ENCODE results near the gene GPC3.
"Not testable (repeated sequence)": the region's sequence is repeated elsewhere in the genome, so short reads cannot be mapped to it uniquely, and the experiment has no call there.

The GPC3 gene

GRCh38 chrX:133924548-133924947 lies 60.8 kb downstream of the GPC3 start:
- no peak for DNase-seq

GRCh38 chrX:133923548-133923947 lies 61.8 kb downstream of the GPC3 start:
- no peak for DNase-seq

DNA sequence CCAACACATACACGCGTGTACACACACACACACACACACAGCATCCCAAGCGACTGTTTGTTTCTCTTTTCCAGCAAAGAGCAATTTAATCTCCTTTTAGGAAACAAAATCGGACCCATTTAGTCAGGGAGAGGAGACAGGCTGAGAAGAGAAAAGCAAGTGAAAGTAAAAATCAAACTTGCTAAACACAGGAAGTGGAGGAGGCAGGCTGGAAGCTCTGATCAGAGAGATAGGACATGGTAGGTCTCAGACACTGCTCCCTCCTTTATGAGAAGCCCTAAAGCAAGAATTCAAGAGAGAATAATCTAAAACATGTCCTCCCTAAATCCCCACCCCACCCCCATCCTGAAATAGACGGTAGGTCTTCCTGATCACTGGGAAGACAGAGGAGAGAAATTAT lies 62.3 kb downstream of the GPC3 start:
- no peak for DNase-seq

DNA sequence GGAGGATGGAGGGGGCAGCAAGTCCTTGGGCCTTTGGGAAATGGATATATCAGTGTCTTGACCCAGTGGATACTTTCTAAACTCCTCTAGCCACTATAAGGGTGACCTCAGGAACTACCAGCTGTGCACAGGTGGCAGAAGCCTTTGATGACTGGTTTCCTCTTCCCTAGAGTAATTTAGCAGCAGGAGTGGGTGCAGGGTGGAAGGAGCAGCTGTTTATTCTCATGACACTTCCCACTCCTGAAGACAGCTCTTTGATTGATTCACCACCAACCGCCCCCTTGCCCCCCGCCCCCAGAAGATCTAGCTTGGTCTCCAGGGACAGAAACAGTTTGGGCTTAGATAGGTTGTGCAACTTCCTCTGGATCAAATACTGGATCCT lies 63.0 kb downstream of the GPC3 start:
- DNase-seq, result no peak

DNA sequence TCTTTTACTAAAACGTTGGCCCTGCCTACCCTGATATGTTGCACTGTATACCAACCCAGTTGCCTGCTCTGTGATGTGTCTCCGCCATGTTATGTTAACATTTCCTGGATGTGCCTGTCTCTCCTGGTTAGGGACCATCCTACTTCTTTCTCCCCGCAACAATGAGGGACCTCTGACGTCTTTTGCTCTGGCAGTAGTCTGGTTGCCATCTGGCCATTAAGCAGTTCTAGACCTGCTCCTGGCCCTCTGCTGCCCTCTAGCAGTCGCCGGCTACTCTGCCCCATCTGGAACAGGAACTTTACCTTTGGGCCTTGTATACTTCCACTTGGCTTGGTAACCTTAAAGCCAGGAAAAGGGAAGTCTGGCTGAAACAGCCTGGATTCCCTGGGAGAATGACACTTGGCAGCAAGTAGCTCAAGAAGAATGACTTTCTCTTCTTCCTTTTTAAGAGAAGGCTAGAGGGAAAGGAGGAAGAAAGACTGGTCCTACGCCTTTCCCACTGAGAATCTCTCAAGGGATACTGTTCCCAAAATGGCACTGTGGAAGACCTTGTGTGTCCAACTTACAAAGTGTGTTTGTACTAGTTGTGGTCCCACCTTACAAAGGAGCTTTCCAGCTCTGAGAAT lies 63.5 kb downstream of the GPC3 start:
- DNase-seq, result peak; percentile 16

DNA sequence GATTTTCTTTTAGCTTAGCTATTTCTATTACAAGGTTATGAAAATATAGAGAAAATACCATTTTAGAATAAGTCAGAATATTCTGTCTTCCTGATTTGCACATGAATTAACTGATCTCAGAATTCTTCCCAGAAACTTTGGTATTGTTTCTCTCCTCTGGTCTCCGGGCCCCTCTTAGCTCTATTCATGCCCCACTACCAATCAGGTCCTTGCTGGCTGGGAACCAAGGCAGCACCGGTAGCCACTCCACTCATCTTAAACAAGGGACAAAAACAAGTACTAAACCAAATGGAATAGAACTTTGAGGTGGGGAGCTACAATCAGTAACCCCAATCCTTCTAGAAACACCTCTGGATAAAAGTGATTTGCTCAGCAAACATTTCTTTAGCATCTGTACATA lies 64.3 kb downstream of the GPC3 start:
- DNase-seq, result no peak

DNA sequence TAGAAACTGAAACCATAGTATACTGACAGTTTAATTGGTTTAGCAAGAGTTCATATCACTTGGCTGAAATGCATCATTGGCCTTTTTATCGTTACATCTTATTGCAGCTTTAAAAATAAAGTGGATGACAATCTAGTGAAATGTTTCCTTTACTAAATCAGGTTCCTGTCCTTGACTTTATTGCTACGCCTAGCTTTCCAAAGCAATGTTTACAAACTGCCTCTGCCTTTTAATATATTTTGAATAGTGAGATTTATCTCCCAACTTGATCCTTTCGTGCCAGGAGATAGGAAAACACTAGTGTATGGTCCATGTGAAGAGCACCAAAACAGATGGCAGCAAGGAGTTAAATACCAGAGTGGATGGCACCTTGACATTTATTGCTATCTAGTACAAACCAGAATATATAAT lies 67.0 kb downstream of the GPC3 start:
- DNase-seq, result no peak

DNA sequence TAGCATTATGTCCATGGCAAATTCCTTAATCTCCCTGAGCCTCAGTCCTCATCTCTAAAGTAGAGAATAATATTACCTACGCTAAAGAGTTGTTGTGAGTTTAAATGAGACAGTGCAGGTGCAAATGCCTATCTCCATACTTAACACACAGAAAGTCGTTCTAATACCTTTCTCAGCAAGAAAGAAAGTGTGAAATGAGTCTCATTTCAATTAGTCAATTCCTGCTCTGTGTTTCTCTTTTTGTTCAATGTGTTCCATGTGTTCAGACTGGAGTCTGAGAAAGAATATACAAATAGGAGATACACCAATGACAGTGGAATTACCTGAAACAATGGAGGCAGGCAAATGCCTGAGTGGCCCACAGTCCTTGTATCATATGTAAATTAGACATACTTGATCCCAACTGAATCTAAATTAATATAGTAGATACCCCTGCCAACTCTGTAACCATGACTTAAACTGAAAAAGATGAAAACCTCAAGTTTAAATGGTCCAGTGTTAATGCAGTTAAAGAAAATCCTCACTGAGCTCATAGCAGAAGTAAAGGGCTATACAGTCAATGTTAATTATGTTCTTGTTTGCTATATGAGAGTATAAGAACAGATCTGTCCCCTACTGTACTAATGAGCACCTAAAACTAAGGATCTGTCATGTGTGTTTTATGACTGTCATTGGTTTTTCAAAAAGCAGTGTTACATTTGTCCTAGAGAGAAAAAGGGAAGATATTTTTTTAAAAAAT lies 68.2 kb downstream of the GPC3 start:
- DNase-seq, result no peak

DNA sequence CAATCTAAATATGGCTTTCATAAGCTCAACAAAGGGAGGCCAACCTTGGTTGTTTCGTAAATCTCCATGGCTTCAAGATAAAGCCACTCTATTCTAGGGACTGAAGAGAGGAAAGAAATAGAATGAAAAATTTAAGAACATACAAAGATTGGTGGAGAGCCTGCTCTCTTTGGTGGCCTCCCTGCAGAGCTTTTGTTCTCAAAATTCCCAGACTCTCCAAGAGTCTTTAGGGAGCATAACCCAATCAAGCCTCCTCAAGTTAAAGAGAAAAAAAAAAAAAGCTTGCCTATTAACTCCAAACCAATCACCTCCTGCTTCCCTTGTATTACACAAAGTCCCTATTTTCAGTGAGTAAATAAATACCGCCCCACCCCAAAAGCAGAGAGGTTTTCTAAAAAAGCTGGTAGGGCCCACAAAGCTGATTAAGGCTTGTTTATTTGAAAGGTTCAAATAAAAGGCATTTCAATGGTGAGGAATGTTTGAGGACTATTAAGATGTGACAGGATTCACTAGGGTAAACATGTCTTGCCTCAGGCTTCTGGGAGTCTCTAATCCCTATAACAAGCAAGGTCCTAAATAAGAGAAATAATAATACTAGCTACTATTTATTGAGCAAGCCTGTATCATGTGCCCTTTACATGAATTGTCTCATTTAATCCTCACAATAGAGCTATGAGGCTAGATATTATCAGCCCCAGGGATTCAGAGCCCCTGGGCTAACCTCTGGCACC lies 71.6 kb downstream of the GPC3 start:
- no peak for DNase-seq

- no peak for DNase-seq
These were observed 72.4 kb downstream of the GPC3 start for GRCh38 chrX:133913009-133913408.

- peak; percentile 23 for DNase-seq
These were observed 73.4 kb downstream of the GPC3 start for GRCh38 chrX:133911825-133912495.

- DNase-seq, result no peak
These were observed 74.9 kb downstream of the GPC3 start for GRCh38 chrX:133910539-133910938.

GRCh38 chrX:133909888-133910287 lies 75.5 kb downstream of the GPC3 start:
- no peak for DNase-seq

GRCh38 chrX:133908223-133908955 lies 77.0 kb downstream of the GPC3 start:
- no peak for DNase-seq

DNA sequence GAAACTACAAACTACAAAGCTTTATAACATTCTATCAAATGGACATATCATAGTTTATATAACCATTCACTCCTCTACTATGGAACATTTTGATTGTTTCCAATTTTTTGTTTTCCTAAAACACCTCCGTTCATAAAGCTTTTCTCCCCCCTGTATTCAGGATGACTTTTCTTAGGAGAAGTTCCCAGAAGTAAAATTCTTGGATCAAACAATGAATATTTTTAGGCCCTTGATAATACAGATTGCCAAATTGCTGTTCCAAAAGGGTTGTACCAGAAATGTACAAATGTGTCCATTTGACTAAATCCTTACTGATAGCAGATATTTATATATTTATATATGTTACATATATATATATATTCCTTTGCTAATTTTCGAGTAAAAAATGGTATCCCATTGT lies 77.8 kb downstream of the GPC3 start:
- DNase-seq, result no peak

DNA sequence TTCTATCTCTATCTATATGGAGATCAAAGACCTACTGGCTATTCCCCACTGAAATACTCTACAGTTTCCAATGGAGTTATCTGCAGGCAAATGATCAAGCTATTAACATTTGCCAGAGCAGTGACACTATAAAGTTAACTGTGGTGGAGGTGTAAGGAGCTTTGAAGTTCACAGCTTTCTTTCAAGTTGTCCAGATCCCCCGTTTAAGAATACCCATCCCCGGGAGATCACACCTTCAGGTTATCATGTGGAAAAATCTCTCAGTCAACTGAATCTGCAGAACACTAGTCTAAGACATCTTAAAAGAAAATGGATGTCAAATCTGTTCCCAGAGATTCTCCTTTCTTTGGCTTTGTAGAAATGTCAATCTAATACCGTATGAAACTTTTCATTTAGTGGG lies 80.1 kb downstream of the GPC3 start:
- DNase-seq, result no peak

- DNase-seq, result no peak
These were observed 87.7 kb downstream of the GPC3 start for GRCh38 chrX:133897593-133898163.

- DNase-seq, result no peak
These were observed 93.1 kb downstream of the GPC3 start for GRCh38 chrX:133892337-133892736.

DNA sequence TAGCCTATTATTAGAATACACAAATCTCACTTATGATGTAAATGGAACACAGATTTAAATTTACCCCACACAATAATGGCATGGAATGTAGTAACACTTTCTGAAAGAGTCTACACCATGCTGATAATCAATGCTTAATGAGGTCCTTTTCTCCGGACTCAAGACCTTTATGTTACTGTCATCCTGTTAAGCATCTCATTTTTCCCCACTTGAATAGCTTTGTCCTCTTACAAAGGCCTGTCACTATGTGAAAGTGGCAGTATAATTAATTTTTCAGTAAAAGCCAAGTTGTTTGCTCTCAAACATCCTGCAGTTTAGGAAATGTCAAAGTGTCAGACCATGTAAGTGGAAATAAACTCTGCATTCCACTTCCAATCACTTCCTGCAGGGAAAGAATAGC lies 96.4 kb downstream of the GPC3 start:
- DNase-seq, result no peak

- DNase-seq, result not testable (repeated sequence)
These were observed 97.3 kb downstream of the GPC3 start for GRCh38 chrX:133888084-133888483.

DNA sequence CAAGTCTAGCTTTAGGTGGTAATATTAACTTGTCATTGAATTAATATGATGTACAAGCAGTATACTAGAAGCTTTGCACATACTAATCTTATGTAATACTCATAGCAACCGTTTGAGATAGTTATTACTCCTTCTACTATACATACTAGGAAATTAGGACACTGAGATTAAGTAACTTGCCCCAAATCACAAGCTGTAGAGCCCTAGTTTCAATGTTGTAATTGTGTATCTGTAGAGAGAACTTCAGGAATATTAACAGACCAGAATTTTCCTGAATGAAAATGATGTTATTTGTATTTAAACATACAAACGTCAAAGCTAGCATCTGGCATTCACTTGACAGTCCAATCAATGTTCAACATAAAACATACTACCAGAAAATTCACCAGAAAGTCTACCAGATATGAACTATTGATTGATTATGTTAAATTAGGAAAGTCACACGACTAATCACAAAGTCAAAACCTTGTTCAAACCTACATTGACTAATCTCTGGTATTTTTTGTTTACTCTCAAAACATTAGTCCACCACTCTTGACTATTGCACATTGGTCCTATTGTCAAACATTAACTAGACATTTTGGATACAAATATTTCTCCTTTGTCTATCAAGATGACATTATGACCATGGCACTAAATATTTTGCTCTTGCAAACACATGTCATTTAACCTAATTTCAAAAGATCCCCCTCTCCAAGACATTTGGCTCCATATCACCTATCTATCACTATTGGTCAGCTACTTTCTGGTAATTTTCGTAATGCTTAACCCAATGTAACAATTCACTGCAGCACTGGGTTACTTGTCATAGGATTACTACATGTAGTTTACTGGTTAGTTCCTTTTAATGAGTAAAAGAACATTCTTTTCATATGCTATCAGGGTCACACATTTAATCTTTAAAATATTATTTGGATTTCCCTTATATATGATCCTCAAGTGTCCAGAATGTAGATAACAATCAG lies 100.7 kb downstream of the GPC3 start:
- no peak for DNase-seq

Data from fibroblast of skin of back (primary cell).